ENCODE results near the gene GNL3.

The GNL3 gene

GRCh38 chr3:52742418-52743041 lies 56.7 kb downstream of the GNL3 start:
- DNase-seq (ENCODE audit: low read depth, low spot score) = peak; percentile 15
- H3K36me3 ChIP-seq (ENCODE audit: insufficient read depth, insufficient read length, low read length) = peaks cover 87% of the 10 kb centered on the region

GRCh38 chr3:52743152-52743551 lies 57.3 kb downstream of the GNL3 start:
- Histone ChIP-seq H3K4me1 (ENCODE audit: insufficient read depth, insufficient read length) (no peaks in the 10 kb centered on the region), H3K36me3 (ENCODE audit: insufficient read depth, insufficient read length, low read length) (peaks cover 86% of the 10 kb centered on the region), H3K9ac (ENCODE audit: insufficient read length, low read depth) (no peak overlapping the region), H3K9me3 (ENCODE audit: insufficient read depth, low read length) (no peaks in the 10 kb centered on the region), H3K4me3 (ENCODE audit: insufficient read length, low read depth) (no peak overlapping the region), H3K27me3 (ENCODE audit: insufficient read depth, insufficient read length) (no peaks in the 10 kb centered on the region)
- DNase-seq (ENCODE audit: low read depth, low spot score) = no peak
- TF ChIP-seq YY1 (IDR thresholded peaks at IDR 0.05; ENCODE audit: insufficient read depth, insufficient read length) (no peak), ZNF274 (IDR thresholded peaks at IDR 0.05; ENCODE audit: low read depth, low read length) (no peak), SUZ12 (IDR thresholded peaks at IDR 0.05; ENCODE audit: extremely low read depth, insufficient read depth, insufficient read length) (no peak)

More at GRCh38 chr3:52742418-52743041, 56.7 kb downstream of the GNL3 start:
- Histone ChIP-seq H3K9ac (ENCODE audit: insufficient read length, low read depth) (no peak overlapping the region), H3K27me3 (ENCODE audit: insufficient read depth, insufficient read length) (no peaks in the 10 kb centered on the region), H3K4me3 (ENCODE audit: insufficient read length, low read depth) (no peak overlapping the region), H3K4me1 (ENCODE audit: insufficient read depth, insufficient read length) (no peaks in the 10 kb centered on the region), H3K9me3 (ENCODE audit: insufficient read depth, low read length) (no peaks in the 10 kb centered on the region)
- no peak for TF ChIP-seq ZNF274 (IDR thresholded peaks at IDR 0.05; ENCODE audit: low read depth, low read length)

- H3K9ac ChIP-seq (ENCODE audit: insufficient read length, low read depth) = no peak overlapping the region
- H3K27me3 ChIP-seq (ENCODE audit: insufficient read depth, insufficient read length) = no peaks in the 10 kb centered on the region
- no peak overlapping the region for H3K4me3 ChIP-seq (ENCODE audit: insufficient read length, low read depth)
- peaks cover 87% of the 10 kb centered on the region for H3K36me3 ChIP-seq (ENCODE audit: insufficient read depth, insufficient read length, low read length)
- no peaks in the 10 kb centered on the region for H3K4me1 ChIP-seq (ENCODE audit: insufficient read depth, insufficient read length)
- H3K9me3 ChIP-seq (ENCODE audit: insufficient read depth, low read length) = no peaks in the 10 kb centered on the region
- no peak for DNase-seq (ENCODE audit: low read depth, low spot score)
- TF ChIP-seq SUZ12 (IDR thresholded peaks at IDR 0.05; ENCODE audit: extremely low read depth, insufficient read depth, insufficient read length) (no peak), ZNF274 (IDR thresholded peaks at IDR 0.05; ENCODE audit: low read depth, low read length) (no peak), YY1 (IDR thresholded peaks at IDR 0.05; ENCODE audit: insufficient read depth, insufficient read length) (no peak)
Measured at GRCh38 chr3:52743721-52744120, 57.9 kb downstream of the GNL3 start.

Data from NT2/D1 (cell line).